ENCODE results near the gene ZNF423. TPM values are rescaled to one million over a fixed set of nuclear protein-coding genes. Genes with fewer than 3 reads are reported as not detected.

ZNF423 gene
- total and polyA plus RNA-seq, 2 of the 13 experiments (the other 11 are each of a cell fraction or from before 2014, with no cell fraction given), result 0.07 to 0.31 TPM

DNA sequence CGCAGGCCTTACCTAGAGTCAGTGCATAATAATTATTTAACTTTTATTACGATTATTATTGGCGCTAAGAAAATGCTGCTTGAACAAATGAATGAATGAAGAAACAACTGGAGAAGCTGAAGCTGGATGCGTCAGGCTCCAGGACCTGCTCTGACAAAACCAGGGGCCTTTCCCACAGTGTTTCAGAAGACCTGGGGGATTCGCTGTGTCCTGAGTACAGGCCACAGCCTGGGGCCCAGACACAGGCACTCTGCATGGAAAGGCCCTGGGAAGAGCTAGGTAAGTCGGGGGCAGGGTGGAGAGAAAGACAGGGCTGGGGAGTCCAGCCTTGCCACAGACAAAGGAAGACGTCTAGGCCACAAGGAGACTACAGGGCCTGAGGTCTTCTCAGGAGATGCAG lies 226.1 kb downstream of the ZNF423 start (continued):
- no peak for TF ChIP-seq ZNF746 (CRISPR knock-in tag; IDR thresholded peaks at IDR 0.05)

DNA sequence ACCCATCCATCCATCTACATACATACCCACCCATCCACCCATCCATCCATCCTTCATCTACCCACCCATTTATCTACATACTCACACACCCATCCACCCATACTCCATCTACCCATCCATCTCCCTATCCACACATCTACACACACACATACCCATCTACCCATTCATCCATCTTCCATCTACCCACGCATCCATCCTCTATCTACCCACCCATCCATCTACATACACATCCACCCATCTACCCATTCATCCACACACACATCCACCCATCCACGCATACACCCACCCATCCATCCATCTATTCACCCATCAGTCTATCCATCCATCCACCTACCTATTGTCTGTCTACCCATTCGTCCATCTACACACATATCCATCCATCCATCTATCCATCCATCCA lies 227.8 kb downstream of the ZNF423 start:
- intact Hi-C loops (cut with micrococcal nuclease; ENCODE audit: unreplicated experiment), result no loop called here
- POLR2A ChIA-PET, result no interaction called here

DNA sequence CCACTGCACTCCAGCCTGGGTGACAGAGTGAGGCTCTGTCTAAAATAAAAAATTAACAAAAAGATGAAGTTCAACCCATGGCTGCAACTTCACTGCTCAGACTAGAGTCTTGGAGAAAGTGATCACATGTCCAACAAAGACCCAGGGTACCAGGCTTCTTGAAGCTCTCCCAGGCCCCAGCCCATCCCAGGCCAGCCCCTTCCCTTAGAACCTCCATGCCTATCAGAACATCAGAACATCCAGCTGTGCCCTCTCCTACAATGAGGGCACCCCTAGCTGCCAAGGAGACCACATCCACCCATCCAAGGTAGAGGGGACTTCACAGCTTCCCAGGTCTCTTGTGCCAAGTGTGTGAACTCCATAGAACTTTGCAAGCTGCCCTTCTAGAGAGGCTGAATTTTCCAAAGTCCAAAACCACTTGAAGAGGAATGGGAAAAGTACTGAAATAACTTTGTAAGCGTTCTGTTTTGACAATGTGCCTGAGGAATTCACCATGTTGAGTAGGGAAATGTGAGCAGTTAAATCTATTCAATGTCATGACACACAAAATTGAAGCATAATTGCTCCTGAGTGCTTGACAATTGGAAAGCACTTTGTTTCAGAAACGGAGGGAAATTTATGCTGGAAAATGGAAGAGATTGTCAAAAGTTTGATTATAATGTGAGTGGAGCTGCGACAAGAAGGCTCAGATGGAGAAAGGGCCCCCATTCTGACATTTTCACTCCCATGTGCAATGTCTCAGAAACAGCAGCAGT lies 230.4 kb downstream of the ZNF423 start:
- no peak overlapping the region for H3K27ac ChIP-seq (ENCODE audit: extremely low read length, insufficient read depth, low read length)
- WGBS (ENCODE audit: low lambda C conversion rate), result 10% methylated on average over 3 of the region's 3 CpGs
- H3K27me3 ChIP-seq (ENCODE audit: control insufficient read depth in 1 of 2, insufficient read depth in 2 of 2, low read length in 2 of 2), result no peaks in the 10 kb centered on the region
- BruUV-seq (replicated peaks), result no TSS peak
- no peak for FAIRE-seq
- no peaks in the 10 kb centered on the region for H4K20me1 ChIP-seq (ENCODE audit: insufficient read depth, low read length)
- no peak for DNase-seq (ENCODE audit: low spot score)
- H3K4me2 ChIP-seq (ENCODE audit: low read depth, low read length), result no peak overlapping the region
- peaks cover 6% of the 10 kb centered on the region; the same call in 1 of the 2 replicates for H3K9me3 ChIP-seq (ENCODE audit: low read length)
- ChIA-PET CTCF (ENCODE audit: low intra/inter-chr PET ratio, low total read pairs) (no interaction called here), POLR2A (no interaction called here)
- in situ Hi-C loops (cut with HindIII; ENCODE audit: extremely low pct_ligation_motif_present, low pct_unique_long_range_greater_than_20kb) (no loop called here), intact Hi-C loops (cut with micrococcal nuclease; ENCODE audit: unreplicated experiment) (no loop called here)
- H3K36me3 ChIP-seq (replicated peaks in 1 of 2; ENCODE audit: control insufficient read depth in 1 of 2, insufficient read depth in 2 of 2, low read length in 2 of 2), result no peaks in the 10 kb centered on the region
- H3K9ac ChIP-seq (ENCODE audit: insufficient read depth, low read depth, low read length), result no peak overlapping the region
- peaks cover 4% of the 10 kb centered on the region for H3K4me1 ChIP-seq (ENCODE audit: insufficient read depth, low read length)
- H2AFZ ChIP-seq (ENCODE audit: low read length), result no peak overlapping the region
- no peaks in the 10 kb centered on the region for H3K79me2 ChIP-seq (ENCODE audit: insufficient read depth, low read length)
- no peak for ATAC-seq
- no peak overlapping the region for H3K4me3 ChIP-seq (replicated peaks in 1 of 3; ENCODE audit: insufficient read depth in 1 of 3, low read depth in 2 of 3, low read length in 3 of 3)
- TF ChIP-seq, protein P1, sequence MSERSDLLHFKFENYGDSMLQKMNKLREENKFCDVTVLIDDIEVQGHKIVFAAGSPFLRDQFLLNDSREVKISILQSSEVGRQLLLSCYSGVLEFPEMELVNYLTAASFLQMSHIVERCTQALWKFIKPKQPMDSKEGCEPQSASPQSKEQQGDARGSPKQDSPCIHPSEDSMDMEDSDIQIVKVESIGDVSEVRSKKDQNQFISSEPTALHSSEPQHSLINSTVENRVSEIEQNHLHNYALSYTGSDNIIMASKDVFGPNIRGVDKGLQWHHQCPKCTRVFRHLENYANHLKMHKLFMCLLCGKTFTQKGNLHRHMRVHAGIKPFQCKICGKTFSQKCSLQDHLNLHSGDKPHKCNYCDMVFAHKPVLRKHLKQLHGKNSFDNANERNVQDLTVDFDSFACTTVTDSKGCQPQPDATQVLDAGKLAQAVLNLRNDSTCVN (CRISPR knock-in tag; IDR thresholded peaks at IDR 0.05; ENCODE audit: borderline replicate concordance), result no peak
- TF ChIP-seq ZNF572 (CRISPR knock-in tag; IDR thresholded peaks at IDR 0.05) (no peak), ZBTB3 (CRISPR knock-in tag; IDR thresholded peaks at IDR 0.05; ENCODE audit: borderline replicate concordance, low read depth) (no peak), ZFP1 (CRISPR knock-in tag; IDR thresholded peaks at IDR 0.05) (no peak), RAD51 (IDR thresholded peaks at IDR 0.05; ENCODE audit: borderline replicate concordance) (no peak), ZNF577 (CRISPR knock-in tag; IDR thresholded peaks at IDR 0.05; ENCODE audit: borderline replicate concordance, low read depth) (no peak), ONECUT2 (CRISPR knock-in tag; IDR thresholded peaks at IDR 0.05) (no peak)
- TF ChIP-seq, protein P2, sequence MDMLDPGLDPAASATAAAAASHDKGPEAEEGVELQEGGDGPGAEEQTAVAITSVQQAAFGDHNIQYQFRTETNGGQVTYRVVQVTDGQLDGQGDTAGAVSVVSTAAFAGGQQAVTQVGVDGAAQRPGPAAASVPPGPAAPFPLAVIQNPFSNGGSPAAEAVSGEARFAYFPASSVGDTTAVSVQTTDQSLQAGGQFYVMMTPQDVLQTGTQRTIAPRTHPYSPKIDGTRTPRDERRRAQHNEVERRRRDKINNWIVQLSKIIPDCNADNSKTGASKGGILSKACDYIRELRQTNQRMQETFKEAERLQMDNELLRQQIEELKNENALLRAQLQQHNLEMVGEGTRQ (IDR thresholded peaks at IDR 0.05; ENCODE audit: low read depth, low read length), result no peak
- TF ChIP-seq, protein P2 (CRISPR knock-in tag; IDR thresholded peaks at IDR 0.05; ENCODE audit: borderline replicate concordance), result no peak

More for the DNA sequence above, 227.8 kb downstream of the ZNF423 start:
- no peak for FAIRE-seq
- no TSS peak for BruUV-seq (replicated peaks)
- no peak overlapping the region for H2AFZ ChIP-seq (ENCODE audit: low read length)
- in situ Hi-C loops (cut with HindIII; ENCODE audit: extremely low pct_ligation_motif_present, low pct_unique_long_range_greater_than_20kb), result no loop called here
- H3K4me3 ChIP-seq (replicated peaks in 1 of 3; ENCODE audit: insufficient read depth in 1 of 3, low read depth in 2 of 3, low read length in 3 of 3), result no peak overlapping the region
- H3K4me1 ChIP-seq (ENCODE audit: insufficient read depth, low read length), result no peaks in the 10 kb centered on the region
- no peak overlapping the region for H3K4me2 ChIP-seq (ENCODE audit: low read depth, low read length)
- TF ChIP-seq ZNF367 (CRISPR knock-in tag; IDR thresholded peaks at IDR 0.05; ENCODE audit: borderline replicate concordance) (no peak), FOXP1 (IDR thresholded peaks at IDR 0.05) (0 out of 2 replicates have a peak, but pooled peaks have one; percentile 1), FOXP1 (CRISPR knock-in tag; IDR thresholded peaks at IDR 0.05) (no peak)
- CTCF ChIA-PET (ENCODE audit: low intra/inter-chr PET ratio, low total read pairs), result no interaction called here
- DNase-seq (ENCODE audit: low spot score), result no peak
- H4K20me1 ChIP-seq (ENCODE audit: insufficient read depth, low read length), result no peaks in the 10 kb centered on the region
- no peaks in the 10 kb centered on the region for H3K79me2 ChIP-seq (ENCODE audit: insufficient read depth, low read length)
- no peak overlapping the region for H3K27ac ChIP-seq (ENCODE audit: extremely low read length, insufficient read depth, low read length)
- peaks cover 6% of the 10 kb centered on the region; the same call in 1 of the 2 replicates for H3K9me3 ChIP-seq (ENCODE audit: low read length)
- no peak for ATAC-seq
- H3K27me3 ChIP-seq (ENCODE audit: control insufficient read depth in 1 of 2, insufficient read depth in 2 of 2, low read length in 2 of 2), result no peaks in the 10 kb centered on the region
- WGBS (ENCODE audit: low lambda C conversion rate), result under 1% methylated on average over 3 of the region's 3 CpGs
- no peaks in the 10 kb centered on the region for H3K36me3 ChIP-seq (replicated peaks in 1 of 2; ENCODE audit: control insufficient read depth in 1 of 2, insufficient read depth in 2 of 2, low read length in 2 of 2)
- no peak overlapping the region for H3K9ac ChIP-seq (ENCODE audit: insufficient read depth, low read depth, low read length)

Measured in HepG2 (cell line).